ENCODE results near the gene STAG1.
"Not testable (repeated sequence)": the region's sequence is repeated elsewhere in the genome, so short reads cannot be mapped to it uniquely, and the experiment has no call there.

DNA sequence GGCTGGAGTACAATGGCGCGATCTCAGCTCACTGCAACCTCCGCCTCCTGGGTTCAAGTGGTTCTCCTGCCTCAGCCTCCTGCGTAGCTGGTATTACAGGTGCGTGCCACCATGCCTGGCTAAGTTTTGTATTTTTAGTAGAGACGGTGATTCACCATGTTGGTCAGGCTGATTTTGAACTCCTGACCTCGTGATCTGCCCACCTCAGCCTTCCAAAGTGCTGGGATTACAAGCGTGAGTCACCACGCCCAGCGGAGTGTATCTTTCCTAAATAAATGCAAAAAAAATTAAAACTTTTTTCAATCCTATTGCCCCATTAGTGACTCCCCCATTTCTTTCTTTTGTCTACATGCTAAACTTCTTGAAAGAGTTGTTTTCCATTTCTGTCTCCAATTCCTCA, 49.0 kb upstream of the STAG1 start:
- TF ChIP-seq, protein P1, sequence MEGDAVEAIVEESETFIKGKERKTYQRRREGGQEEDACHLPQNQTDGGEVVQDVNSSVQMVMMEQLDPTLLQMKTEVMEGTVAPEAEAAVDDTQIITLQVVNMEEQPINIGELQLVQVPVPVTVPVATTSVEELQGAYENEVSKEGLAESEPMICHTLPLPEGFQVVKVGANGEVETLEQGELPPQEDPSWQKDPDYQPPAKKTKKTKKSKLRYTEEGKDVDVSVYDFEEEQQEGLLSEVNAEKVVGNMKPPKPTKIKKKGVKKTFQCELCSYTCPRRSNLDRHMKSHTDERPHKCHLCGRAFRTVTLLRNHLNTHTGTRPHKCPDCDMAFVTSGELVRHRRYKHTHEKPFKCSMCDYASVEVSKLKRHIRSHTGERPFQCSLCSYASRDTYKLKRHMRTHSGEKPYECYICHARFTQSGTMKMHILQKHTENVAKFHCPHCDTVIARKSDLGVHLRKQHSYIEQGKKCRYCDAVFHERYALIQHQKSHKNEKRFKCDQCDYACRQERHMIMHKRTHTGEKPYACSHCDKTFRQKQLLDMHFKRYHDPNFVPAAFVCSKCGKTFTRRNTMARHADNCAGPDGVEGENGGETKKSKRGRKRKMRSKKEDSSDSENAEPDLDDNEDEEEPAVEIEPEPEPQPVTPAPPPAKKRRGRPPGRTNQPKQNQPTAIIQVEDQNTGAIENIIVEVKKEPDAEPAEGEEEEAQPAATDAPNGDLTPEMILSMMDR (IDR thresholded peaks at IDR 0.05; ENCODE audit: poor library complexity) = not testable (repeated sequence)
- not testable (repeated sequence) for TF ChIP-seq EZH2phosphoT487 (IDR thresholded peaks at IDR 0.05; ENCODE audit: low read depth, severe bottlenecking, unreplicated experiment); EZH2 (IDR thresholded peaks at IDR 0.05; ENCODE audit: borderline replicate concordance)

Measured in hepatocyte (in vitro differentiated cells).